Ishikawa (cell line): Measurements from ENCODE around the gene LARGE2.

Experiments
- CEBPB ChIP-seq: IDR thresholded peaks from 2 replicates; pipeline ENCODE4 v1.6.1; 2012
- CREB1 ChIP-seq: IDR thresholded peaks from 2 replicates; pipeline ENCODE4 v1.6.1; 2012; ENCODE audit warnings: low read depth
- EGR1 ChIP-seq: IDR thresholded peaks from 2 replicates; pipeline ENCODE4 v1.6.1; 2012
- EP300 ChIP-seq: IDR thresholded peaks from 2 replicates; pipeline ENCODE4 v1.6.1; 2012; ENCODE audit warnings: borderline replicate concordance
- FOXM1 ChIP-seq: IDR thresholded peaks from 2 replicates; pipeline ENCODE4 v1.6.1; 2012; ENCODE audit warnings: low read depth, borderline replicate concordance
- MAX ChIP-seq: IDR thresholded peaks from 2 replicates; pipeline ENCODE4 v1.6.1; 2012
- NFIC ChIP-seq: IDR thresholded peaks from 2 replicates; pipeline ENCODE4 v1.6.1; 2012
- RAD21 ChIP-seq: IDR thresholded peaks from 2 replicates; pipeline ENCODE4 v1.6.1; 2012; ENCODE audit warnings: low read depth
- REST ChIP-seq: IDR thresholded peaks from 2 replicates; pipeline ENCODE4 v1.6.1; 2012; ENCODE audit warnings: low read depth, mild to moderate bottlenecking
- TAF1 ChIP-seq: IDR thresholded peaks from 2 replicates; pipeline ENCODE4 v1.6.1; 2012; ENCODE audit warnings: low read depth, mild to moderate bottlenecking
- TCF12 ChIP-seq: IDR thresholded peaks from 2 replicates; pipeline ENCODE4 v1.6.1; 2012; ENCODE audit warnings: low read depth
- TEAD4 ChIP-seq: IDR thresholded peaks from 2 replicates; pipeline ENCODE4 v1.6.1; 2012
- USF1 ChIP-seq: IDR thresholded peaks from 2 replicates; pipeline ENCODE4 v1.6.1; 2012
- YY1 ChIP-seq: IDR thresholded peaks from 2 replicates; pipeline ENCODE4 v1.6.1; 2012; ENCODE audit warnings: low read depth
- ZBTB7A ChIP-seq: IDR thresholded peaks from 2 replicates; pipeline ENCODE4 v1.6.1; 2012; ENCODE audit warnings: low read depth

LARGE2 gene

GRCh38 chr11:45907911-45908370, 14.5 kb upstream of the LARGE2 start:
- TF ChIP-seq ZBTB7A (no peak), TAF1 (no peak), RAD21 (no peak)

GRCh38 chr11:45909594-45910475, 12.6 kb upstream of the LARGE2 start:
- TF ChIP-seq USF1 (no peak), RAD21 (no peak), MAX (no peak), TCF12 (no peak), EP300 (no peak), TEAD4 (no peak), NFIC (no peak)

GRCh38 chr11:45910623-45911022, 11.8 kb upstream of the LARGE2 start:
- TF ChIP-seq EGR1 (no peak), RAD21 (no peak), TEAD4 (no peak), TCF12 (no peak), FOXM1 (no peak), CEBPB (no peak)

GRCh38 chr11:45913514-45913913, 8.9 kb upstream of the LARGE2 start:
- TF ChIP-seq MAX (no peak), NFIC (no peak), REST (no peak), TEAD4 (no peak), CEBPB (no peak), RAD21 (no peak), YY1 (no peak), FOXM1 (no peak), USF1 (no peak), TAF1 (no peak)

- no peak for TF ChIP-seq REST
- no peak for TF ChIP-seq TEAD4
- no peak for TF ChIP-seq RAD21
- no peak for TF ChIP-seq ZBTB7A
- no peak for TF ChIP-seq CREB1
- no peak for TF ChIP-seq EGR1
- TF ChIP-seq EP300 = no peak
- no peak for TF ChIP-seq YY1
- TF ChIP-seq USF1 = no peak
- no peak for TF ChIP-seq NFIC
- TF ChIP-seq MAX = no peak
- TF ChIP-seq TCF12 = no peak
- TF ChIP-seq TAF1 = no peak
- TF ChIP-seq FOXM1 = no peak
- no peak for TF ChIP-seq CEBPB
These were observed 8.4 kb upstream of the LARGE2 start for GRCh38 chr11:45913942-45914635.
